HG03108 (cell line): ENCODE results near the gene SLC9A5.

Experiments used
- ATAC-seq: cut with Tn5 transposase; IDR thresholded peaks from one replicate; pipeline ENCODE4 v1.9.1; 2021; ENCODE audit warnings: moderate library complexity; ENCODE audit not compliant: unreplicated experiment

The SLC9A5 gene

GRCh38 chr16:67238278-67238575 is 10.6 kb upstream of the SLC9A5 start:
- no peak for ATAC-seq

- no peak for ATAC-seq
These were observed 9.8 kb upstream of the SLC9A5 start for GRCh38 chr16:67238806-67239470.

- no peak for ATAC-seq
These were observed 8.3 kb upstream of the SLC9A5 start for GRCh38 chr16:67240506-67240905.

GRCh38 chr16:67241008-67241900 is 7.5 kb upstream of the SLC9A5 start:
- no peak for ATAC-seq

GRCh38 chr16:67242138-67242730 is 6.5 kb upstream of the SLC9A5 start:
- no peak for ATAC-seq

GRCh38 chr16:67243481-67243880 is 5.3 kb upstream of the SLC9A5 start:
- no peak for ATAC-seq

GRCh38 chr16:67244387-67245185 is 4.2 kb upstream of the SLC9A5 start:
- peak; percentile 42 for ATAC-seq

- ATAC-seq: no peak
These were observed 3.6 kb upstream of the SLC9A5 start for GRCh38 chr16:67245186-67245585.

GRCh38 chr16:67245674-67246080 is 3.1 kb upstream of the SLC9A5 start:
- no peak for ATAC-seq

GRCh38 chr16:67246081-67246755 is 2.6 kb upstream of the SLC9A5 start:
- peak; percentile 24 for ATAC-seq

GRCh38 chr16:67246756-67247191 is 2.0 kb upstream of the SLC9A5 start:
- ATAC-seq: peak; percentile 11

- peak; percentile 37 for ATAC-seq
These were observed 1.3 kb upstream of the SLC9A5 start, which contains the start of gene FHOD1 for GRCh38 chr16:67247192-67248072. Gene FHOD1, minus strand, starts transcription at chr16:67247481. Its CDS starts 71 bp downstream, at chr16:67247410.

- ATAC-seq: no peak
These were observed 742 bp upstream of the SLC9A5 start for GRCh38 chr16:67248073-67248400.

GRCh38 chr16:67249178-67250044 is 632 bp downstream of the SLC9A5 start:
- ATAC-seq: no peak

- ATAC-seq: no peak
These were observed 1.2 kb downstream of the SLC9A5 start for GRCh38 chr16:67250045-67250327.

GRCh38 chr16:67252609-67253497 is 4.1 kb downstream of the SLC9A5 start:
- no peak for ATAC-seq

GRCh38 chr16:67254801-67255552 is 6.2 kb downstream of the SLC9A5 start:
- no peak for ATAC-seq
